GM21515 (cell line): ENCODE results near the gene EPHB3.

Source experiments
- ATAC-seq: cut with Tn5 transposase; IDR thresholded peaks from one replicate; pipeline ENCODE4 v1.9.1; 2021; ENCODE audit not compliant: unreplicated experiment

The EPHB3 gene

GRCh38 chr3:184561061-184561912 is at the start of gene EPHB3:
Gene EPHB3, plus strand, starts transcription at chr3:184561785. Its CDS starts 451 bp downstream, at chr3:184562236.
- peak; percentile 78 for ATAC-seq

- ATAC-seq, result no peak
Measured at GRCh38 chr3:184512621-184513020, 49.0 kb upstream of the EPHB3 start.

- peak; percentile 86 for ATAC-seq
Measured at GRCh38 chr3:184513276-184514170, 48.1 kb upstream of the EPHB3 start.

- ATAC-seq, result no peak
Measured at GRCh38 chr3:184514171-184514490, 47.5 kb upstream of the EPHB3 start.

GRCh38 chr3:184523825-184524615 is 37.6 kb upstream of the EPHB3 start:
- ATAC-seq, result no peak

GRCh38 chr3:184524981-184525336 is 36.6 kb upstream of the EPHB3 start:
- ATAC-seq, result no peak

GRCh38 chr3:184525337-184526087 is 36.1 kb upstream of the EPHB3 start:
- no peak for ATAC-seq

GRCh38 chr3:184526088-184526433 is 35.5 kb upstream of the EPHB3 start:
- no peak for ATAC-seq

- no peak for ATAC-seq
Measured at GRCh38 chr3:184531626-184532280, 29.8 kb upstream of the EPHB3 start.

GRCh38 chr3:184532940-184533732 is 28.4 kb upstream of the EPHB3 start:
- no peak for ATAC-seq

GRCh38 chr3:184537885-184538665 is 23.5 kb upstream of the EPHB3 start:
- no peak for ATAC-seq

GRCh38 chr3:184538666-184539431 is 22.7 kb upstream of the EPHB3 start:
- no peak for ATAC-seq

- ATAC-seq, result no peak
Measured at GRCh38 chr3:184539801-184540435, 21.7 kb upstream of the EPHB3 start.

GRCh38 chr3:184540777-184541681 is 20.6 kb upstream of the EPHB3 start:
- ATAC-seq, result no peak

GRCh38 chr3:184541886-184542562 is 19.6 kb upstream of the EPHB3 start:
- no peak for ATAC-seq

GRCh38 chr3:184542577-184542976 is 19.0 kb upstream of the EPHB3 start:
- ATAC-seq, result no peak
